HL-60/S4 treated with retinoic acid at 250 ng/mL for 4 days and 3 days (cell line): ENCODE results near the gene FARS2.

Experiments
- in situ Hi-C: fragments of 300-500 bp; cut with MboI; formaldehyde crosslinking; loops from 2 replicates; pipeline ENCODE4 v1.7.0; 2022; ENCODE audit warnings: low sequenced_read_pairs

The FARS2 gene

DNA sequence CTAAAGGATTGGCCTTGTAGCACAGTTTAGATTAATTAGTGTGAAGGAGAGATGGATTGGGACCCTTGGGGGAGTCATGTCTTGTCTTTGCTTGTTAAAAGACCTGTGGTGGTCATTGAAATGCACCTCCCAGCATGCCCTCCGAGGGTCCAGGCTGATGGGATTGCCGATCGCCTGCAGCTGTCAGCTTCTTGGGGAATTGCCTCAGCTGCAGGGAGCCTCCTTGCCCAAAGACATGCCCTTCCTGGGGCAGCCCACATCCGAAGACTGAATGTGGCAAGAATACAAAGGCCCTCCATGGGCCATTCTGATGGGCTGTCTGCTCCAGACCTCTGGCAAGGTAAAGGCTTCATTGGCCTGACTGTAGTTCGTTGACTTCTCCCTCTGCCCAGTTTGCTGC is 150.7 kb downstream of the FARS2 start:
- in situ Hi-C loops: no loop called here

DNA sequence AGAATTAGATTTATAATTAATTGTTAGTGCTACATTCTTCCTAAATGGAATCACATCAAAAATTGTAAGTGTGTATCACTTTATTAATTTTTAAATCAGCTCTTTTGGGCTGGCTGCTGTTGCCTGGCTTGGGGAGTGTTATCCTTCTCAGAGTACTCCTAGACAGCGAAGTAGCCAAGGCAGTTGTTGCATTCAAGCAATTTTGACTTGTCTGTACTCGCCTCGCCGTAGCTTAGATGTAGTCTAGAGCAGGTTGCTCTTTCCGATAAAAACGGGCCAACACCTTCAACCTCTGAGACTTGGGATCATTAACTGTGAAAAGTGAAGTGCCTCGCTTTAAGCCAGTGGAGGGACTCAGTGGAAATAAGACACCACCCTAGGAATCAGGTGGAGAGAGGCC is 151.3 kb downstream of the FARS2 start:
- in situ Hi-C loops: no loop called here

GRCh38 chr6:5416250-5416649 is 154.9 kb downstream of the FARS2 start:
- in situ Hi-C loops: no loop called here

GRCh38 chr6:5422321-5422915 is 161.1 kb downstream of the FARS2 start:
- in situ Hi-C loops: no loop called here

- in situ Hi-C loops: no loop called here
Measured at GRCh38 chr6:5423251-5423650, 161.9 kb downstream of the FARS2 start.

- in situ Hi-C loops: no loop called here
Measured at GRCh38 chr6:5424726-5425125, 163.4 kb downstream of the FARS2 start.

- in situ Hi-C loops: no loop called here
Measured at GRCh38 chr6:5425267-5425666, 164.0 kb downstream of the FARS2 start.

DNA sequence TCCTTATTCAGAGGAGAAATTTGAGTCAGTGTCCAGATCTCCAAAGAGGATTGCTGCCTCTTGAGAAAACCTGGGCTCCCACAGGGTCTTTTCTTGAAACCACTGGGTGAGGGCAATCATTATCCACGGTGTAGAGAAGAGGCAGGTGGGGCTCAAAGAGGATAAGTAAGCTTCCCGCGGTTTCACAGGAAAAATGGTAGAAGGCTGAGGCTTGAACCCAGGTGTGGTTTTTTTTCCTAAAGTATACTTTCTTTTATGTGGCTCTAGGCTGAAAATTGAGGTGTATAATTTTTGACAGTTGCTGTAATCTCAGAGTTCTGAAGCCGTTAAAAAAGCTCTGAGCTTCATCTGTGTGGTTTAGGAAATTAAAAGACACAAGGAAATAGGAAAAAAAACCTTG is 164.5 kb downstream of the FARS2 start:
- in situ Hi-C loops: no loop called here

- in situ Hi-C loops: no loop called here
Measured at GRCh38 chr6:5427586-5427985, 166.3 kb downstream of the FARS2 start.

- in situ Hi-C loops: no loop called here
Measured at GRCh38 chr6:5433324-5433723, 172.0 kb downstream of the FARS2 start.

GRCh38 chr6:5435449-5435848 is 174.1 kb downstream of the FARS2 start:
- in situ Hi-C loops: no loop called here

GRCh38 chr6:5438922-5439584 is 177.7 kb downstream of the FARS2 start:
- in situ Hi-C loops: no loop called here

GRCh38 chr6:5439749-5440148 is 178.4 kb downstream of the FARS2 start:
- in situ Hi-C loops: no loop called here

DNA sequence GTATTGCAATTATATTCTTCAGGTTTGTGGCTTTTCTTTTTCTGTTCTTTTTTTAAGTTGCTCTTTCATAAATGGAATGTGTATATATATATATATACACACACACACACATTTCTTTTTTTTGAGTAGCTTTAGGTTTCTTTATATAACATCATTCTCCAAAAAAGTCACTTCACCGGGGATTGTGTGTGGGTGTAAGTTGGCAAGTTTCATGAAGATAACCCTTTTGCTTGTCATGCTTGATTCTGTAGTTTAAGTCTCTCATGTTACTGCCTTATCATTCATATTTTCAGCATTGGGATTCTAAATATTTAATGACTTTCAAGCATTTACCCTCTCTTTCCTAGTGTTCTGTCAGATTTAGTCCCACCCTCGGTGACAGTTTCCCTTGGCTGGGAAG is 181.0 kb downstream of the FARS2 start:
- in situ Hi-C loops: no loop called here

- in situ Hi-C loops: no loop called here
Measured at GRCh38 chr6:5442916-5443315, 181.6 kb downstream of the FARS2 start.

GRCh38 chr6:5443491-5443890 is 182.2 kb downstream of the FARS2 start:
- in situ Hi-C loops: no loop called here

DNA sequence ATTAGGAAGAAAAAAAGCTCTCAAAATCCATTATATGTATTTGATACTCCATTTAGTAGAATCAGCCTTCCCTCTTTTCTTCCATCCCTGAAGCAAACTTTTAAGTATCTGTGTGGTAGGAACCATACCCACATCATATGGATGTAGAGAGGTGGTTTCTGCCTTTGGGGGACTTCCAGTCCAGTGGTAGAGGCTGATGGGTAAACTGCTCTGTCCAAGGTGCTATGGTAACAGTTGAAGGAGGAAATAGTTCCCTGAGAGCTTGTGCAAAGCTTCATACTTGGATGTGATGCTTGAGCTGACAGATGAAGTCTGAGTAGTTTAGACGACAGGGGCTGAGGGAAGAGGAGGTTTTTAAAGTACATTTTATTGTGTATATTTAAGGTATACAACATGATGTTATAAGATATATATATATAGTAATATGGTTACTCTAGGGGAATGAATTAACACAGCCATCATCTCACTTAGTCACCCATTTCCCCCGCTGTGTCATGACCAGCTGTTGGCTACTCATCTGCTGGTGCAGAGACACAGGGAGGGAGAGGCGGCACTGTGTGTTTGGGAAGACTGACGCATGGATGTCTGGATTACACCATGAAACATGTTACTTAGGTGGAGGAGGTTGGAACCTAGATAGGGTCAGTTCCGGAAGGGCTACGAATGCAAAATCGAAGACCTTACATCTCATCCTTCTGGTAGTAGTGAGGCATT is 185.2 kb downstream of the FARS2 start:
- in situ Hi-C loops: no loop called here

DNA sequence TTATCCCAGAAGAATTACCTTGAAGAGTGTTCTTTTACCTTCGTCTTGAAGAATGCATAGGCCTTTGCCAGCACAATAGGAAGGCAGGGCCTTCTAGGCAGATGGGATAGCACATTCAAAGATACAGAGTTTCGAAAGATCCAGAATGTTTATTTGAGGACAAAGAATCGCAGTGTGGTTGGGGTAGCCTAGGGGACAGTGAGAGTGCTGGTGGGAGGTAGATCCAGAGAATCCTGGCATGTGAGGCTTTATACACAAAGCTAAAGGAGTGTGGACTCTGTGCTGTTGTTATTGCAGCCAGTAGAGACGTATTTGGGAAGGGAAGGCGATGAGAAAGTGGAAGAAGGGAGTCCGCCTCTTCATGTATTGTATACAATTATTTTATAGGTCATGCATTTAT is 186.6 kb downstream of the FARS2 start:
- in situ Hi-C loops: no loop called here

- in situ Hi-C loops: loop anchor here (25.0 kb wide), 1 partner anchor 1087 kb away; no protein-coding TSS in a partner anchor
Measured at GRCh38 chr6:5450073-5450472, 188.8 kb downstream of the FARS2 start.

DNA sequence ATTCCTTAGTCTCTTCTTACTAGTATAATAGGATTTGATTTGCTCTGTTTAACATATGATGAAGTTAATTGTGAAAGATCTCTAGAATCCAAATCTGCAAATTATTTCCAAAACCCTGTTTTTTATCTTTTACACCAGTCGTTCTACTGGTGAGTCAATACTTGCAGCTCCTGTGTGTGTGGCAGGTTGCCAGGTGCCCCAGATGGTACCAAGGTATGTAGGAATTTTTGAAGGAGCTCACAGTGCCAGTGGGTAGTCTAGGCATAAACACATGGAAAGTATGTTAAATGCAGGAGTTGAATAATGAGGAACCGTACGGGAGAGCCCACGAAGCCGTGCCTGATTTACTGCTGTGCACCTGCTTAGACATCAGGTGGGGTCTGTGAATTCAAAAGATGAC is 192.2 kb downstream of the FARS2 start:
- in situ Hi-C loops: loop anchor here (25.0 kb wide), 1 partner anchor 1084 kb away; no protein-coding TSS in a partner anchor

DNA sequence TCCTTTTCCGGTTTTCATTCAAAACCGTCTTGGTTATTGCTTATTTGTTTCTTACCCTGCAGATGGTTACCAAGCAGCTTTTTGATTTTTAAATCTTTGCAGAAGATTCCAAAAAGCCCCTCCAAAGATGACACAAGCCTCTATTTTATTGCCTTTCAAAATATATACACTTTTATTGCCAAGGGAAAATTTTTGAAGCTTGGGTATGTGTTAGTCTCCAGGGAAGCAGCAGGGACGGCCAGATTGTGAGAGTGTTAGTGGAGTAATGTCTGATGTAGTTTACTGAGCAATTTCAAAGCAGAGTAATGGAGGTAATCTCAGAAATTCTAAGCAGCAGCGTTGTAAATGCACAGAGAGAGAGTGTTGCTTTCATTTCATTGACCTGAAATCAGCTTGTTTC is 193.8 kb downstream of the FARS2 start:
- in situ Hi-C loops: loop anchor here (25.0 kb wide), 1 partner anchor 1082 kb away; no protein-coding TSS in a partner anchor

- in situ Hi-C loops: loop anchor here (25.0 kb wide), 1 partner anchor 1080 kb away; no protein-coding TSS in a partner anchor
Measured at GRCh38 chr6:5457041-5457440, 195.7 kb downstream of the FARS2 start.
